OCI-LY3 (cell line): Measurements from ENCODE around the gene CPT1B.

Experiments
- EZH2phosphoT487 ChIP-seq: fragments of 200-600 bp; shearing (Covaris generic); IDR thresholded peaks from 2 replicates; pipeline ENCODE4 v1.6.1; 2018; ENCODE audit warnings: antibody characterized with exemption, mixed run types, low read depth
- TF ChIP-seq, protein P1 (sequence below): fragments of 200-600, 300-600 bp; sonication (generic); IDR thresholded peaks from 2 replicates; pipeline ENCODE4 v1.5.1; 2014; ENCODE audit warnings: antibody characterized with exemption, low read length, low read depth

DNA sequence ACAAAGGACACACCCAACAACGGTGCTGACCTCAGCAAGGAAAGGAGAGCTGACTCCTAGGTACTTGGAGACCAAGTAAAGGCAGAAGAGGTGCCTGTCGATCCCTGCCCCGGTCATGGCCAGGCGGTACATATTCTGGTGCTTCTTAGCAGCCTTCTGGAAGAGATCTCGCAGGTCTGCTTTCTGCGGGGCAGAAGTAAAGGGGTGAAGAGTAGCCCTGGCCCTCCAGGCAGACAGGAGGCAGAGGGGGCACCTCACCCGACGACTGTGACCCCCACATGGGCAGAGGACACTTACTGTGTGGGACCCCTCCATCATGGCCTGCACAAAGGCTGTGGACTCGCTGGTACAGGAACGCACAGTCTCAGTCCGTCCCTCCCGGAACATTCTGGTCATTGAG, 7.4 kb downstream of the CPT1B start:
- TF ChIP-seq, protein P1, sequence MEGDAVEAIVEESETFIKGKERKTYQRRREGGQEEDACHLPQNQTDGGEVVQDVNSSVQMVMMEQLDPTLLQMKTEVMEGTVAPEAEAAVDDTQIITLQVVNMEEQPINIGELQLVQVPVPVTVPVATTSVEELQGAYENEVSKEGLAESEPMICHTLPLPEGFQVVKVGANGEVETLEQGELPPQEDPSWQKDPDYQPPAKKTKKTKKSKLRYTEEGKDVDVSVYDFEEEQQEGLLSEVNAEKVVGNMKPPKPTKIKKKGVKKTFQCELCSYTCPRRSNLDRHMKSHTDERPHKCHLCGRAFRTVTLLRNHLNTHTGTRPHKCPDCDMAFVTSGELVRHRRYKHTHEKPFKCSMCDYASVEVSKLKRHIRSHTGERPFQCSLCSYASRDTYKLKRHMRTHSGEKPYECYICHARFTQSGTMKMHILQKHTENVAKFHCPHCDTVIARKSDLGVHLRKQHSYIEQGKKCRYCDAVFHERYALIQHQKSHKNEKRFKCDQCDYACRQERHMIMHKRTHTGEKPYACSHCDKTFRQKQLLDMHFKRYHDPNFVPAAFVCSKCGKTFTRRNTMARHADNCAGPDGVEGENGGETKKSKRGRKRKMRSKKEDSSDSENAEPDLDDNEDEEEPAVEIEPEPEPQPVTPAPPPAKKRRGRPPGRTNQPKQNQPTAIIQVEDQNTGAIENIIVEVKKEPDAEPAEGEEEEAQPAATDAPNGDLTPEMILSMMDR: no peak
- TF ChIP-seq EZH2phosphoT487: no peak
